Testis (tissue), 2 donors: ENCODE measurements around the gene TAF11.

Source experiments
- CTCF ChIP-seq, 3 experiments: fragments of 450-650 bp in 2 of 3; fragments of 200-600 bp in 1 of 3; sonication (generic) in 1 of 3; IDR thresholded peaks; one replicate each; pipeline ENCODE4 v1.5.1; 2016 to 2019; ENCODE audit warnings: antibody characterized with exemption in 3 of 3, mild to moderate bottlenecking in 2 of 3, moderate library complexity in 1 of 3
- POLR2A ChIP-seq: fragments of 450-650 bp; IDR thresholded peaks from one replicate; pipeline ENCODE4 v1.6.1; 2017; ENCODE audit warnings: antibody characterized with exemption, mild to moderate bottlenecking, moderate library complexity

DNA sequence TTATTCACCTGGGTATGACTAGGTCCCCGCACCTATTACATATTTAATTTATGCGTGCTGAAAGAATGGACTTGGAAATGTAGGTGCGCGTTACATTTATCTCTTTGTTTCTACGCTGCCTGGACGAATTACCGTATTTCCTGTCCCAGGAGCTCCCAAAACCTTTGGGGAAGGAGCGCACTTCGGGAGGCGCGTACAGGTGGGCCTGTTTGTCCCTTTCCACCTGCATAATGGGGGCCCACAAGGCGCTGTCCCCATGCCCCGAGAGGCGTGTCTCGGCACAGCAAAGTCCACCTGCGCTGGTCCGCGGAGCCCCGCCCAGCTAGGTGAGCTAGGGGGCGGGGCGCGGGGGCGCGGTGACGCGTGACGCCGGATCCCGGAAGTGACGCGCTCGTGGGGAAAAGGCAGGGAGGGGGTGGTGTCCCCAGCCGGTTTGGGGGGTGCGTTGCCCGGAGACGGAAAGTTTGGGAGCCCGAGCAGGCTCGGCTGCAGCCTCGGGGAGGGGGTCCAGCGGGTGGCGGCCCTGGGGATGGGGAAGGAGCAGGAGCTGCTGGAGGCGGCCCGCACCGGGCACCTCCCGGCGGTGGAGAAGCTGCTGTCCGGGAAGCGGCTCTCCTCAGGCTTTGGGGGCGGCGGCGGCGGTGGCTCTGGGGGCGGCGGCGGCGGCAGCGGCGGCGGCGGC, 1.2 kb upstream of the TAF11 start, which contains the start of gene ANKS1A:
- TF ChIP-seq CTCF (IDR thresholded peaks at IDR 0.05) (no peak), POLR2A (peak; percentile 35)
